K562 (cell line): ENCODE measurements around the gene CLDN15. TPM values are rescaled to one million over a fixed set of nuclear protein-coding genes. Genes with fewer than 3 reads are reported as not detected.

Experiments used
- ATF1 ChIP-seq, 2 experiments: fragments of 450-650 bp in 1 of 2; IDR thresholded peaks; 2 replicates each; pipeline ENCODE4 v1.6.1; 2016; ENCODE audit warnings: missing compliant biosample characterization in 1 of 2, missing genetic modification characterization in 1 of 2
- ETV1 ChIP-seq: fragments of 450-650 bp; conservative IDR thresholded peaks from 2 replicates; pipeline ENCODE4 v1.6.1; 2016; ENCODE audit warnings: missing genetic modification characterization, control low read depth, low read depth, missing compliant biosample characterization
- EZH2 ChIP-seq: IDR thresholded peaks from 2 replicates; pipeline ENCODE4 v1.6.1; 2012; ENCODE audit warnings: low read depth, mild to moderate bottlenecking, inconsistent platforms, low read length, borderline replicate concordance
- FOXO4 ChIP-seq: fragments of 450-650 bp; formaldehyde crosslinking; IDR thresholded peaks from 2 replicates; pipeline ENCODE4 v1.4.0; 2020; ENCODE audit warnings: mild to moderate bottlenecking, moderate library complexity
- GATAD2A ChIP-seq: fragments of 450-650 bp; IDR thresholded peaks from 2 replicates; pipeline ENCODE4 v1.6.1; 2017
- MITF ChIP-seq: IDR thresholded peaks from 2 replicates; pipeline ENCODE4 v1.6.1; 2014; ENCODE audit warnings: antibody characterized with exemption
- SMARCC2 ChIP-seq: fragments of 450-650 bp; IDR thresholded peaks from 2 replicates; pipeline ENCODE4 v1.6.1; 2017; ENCODE audit warnings: antibody characterized with exemption, moderate library complexity, mild to moderate bottlenecking, low read depth
- THAP12 ChIP-seq: fragments of 250-450 bp; sonication (Bioruptor Pico); IDR thresholded peaks from 2 replicates; pipeline ENCODE4 v1.9.0; 2021; ENCODE audit warnings: mild to moderate bottlenecking, inconsistent platforms
- TRIM25 ChIP-seq: fragments of 450-650 bp; IDR thresholded peaks from 2 replicates; pipeline ENCODE4 v1.7.0; 2016; ENCODE audit warnings: borderline replicate concordance
- XRCC5 ChIP-seq: fragments of 200-400 bp; formaldehyde crosslinking; IDR thresholded peaks from 2 replicates; pipeline ENCODE4 v1.6.1; 2017; ENCODE audit warnings: low read depth, mild to moderate bottlenecking, low read length
- ZBTB33 ChIP-seq: sonication (generic); formaldehyde crosslinking; IDR thresholded peaks from 2 replicates; pipeline ENCODE4 v1.8.1; 2023; ENCODE audit warnings: mild to moderate bottlenecking, missing genetic modification reagents
- ZNF518B ChIP-seq: fragments of 250-450 bp; sonication (Bioruptor Pico); IDR thresholded peaks from 2 replicates; pipeline ENCODE4 v1.5.0; 2021; ENCODE audit warnings: mild to moderate bottlenecking, moderate library complexity
- ZNF586 ChIP-seq: fragments of 450-650 bp; formaldehyde crosslinking; conservative IDR thresholded peaks from 2 replicates; pipeline ENCODE4 v1.4.0; 2020; ENCODE audit warnings: mild to moderate bottlenecking, moderate library complexity
- polyA plus RNA-seq, 8 experiments: library from polyadenylated mRNA; depleted of rRNA in 4 of 8; stranded (reverse) in 5 of 8; unstranded in 3 of 8; fragments of >200 nt; fragmentation: Nextera tagmentation in 2 of 8; fragmentation: Illumina TruSeq in 1 of 8; extraction: Ambion mirVana in 2 of 8; extraction: Trizol in 1 of 8; gene quantifications; 2 replicates each; pipeline versions ENCODE4 v1.2.1 to v1.2.3, GENCODE V29; 2011 to 2014; ENCODE audit warnings: inconsistent platforms in 1 of 8, missing spikeins in 1 of 8
- total RNA-seq, 7 experiments: library from RNA; depleted of rRNA in 6 of 7; stranded (reverse); fragments of >200 nt in 6 of 7; fragmentation: Illumina TruSeq in 2 of 7; extraction: Trizol in 2 of 7; gene quantifications; 2 replicates each; pipeline versions ENCODE4 v1.2.1 to v1.2.3, GENCODE V29; 2011 to 2021; ENCODE audit warnings: low replicate concordance in 1 of 7

The CLDN15 gene
- total and polyA plus RNA-seq, 9 of the 15 experiments (the other 6 are each of a cell fraction or from before 2014, with no cell fraction given) = 0.32 to 14.5 (median 7.4) TPM

- TF ChIP-seq TRIM25 (no peak), GATAD2A (no peak), ZNF586 (no peak), ZBTB33 (no peak), XRCC5 (no peak), SMARCC2 (no peak), EZH2 (no peak), MITF (no peak), FOXO4 (no peak), ATF1 (CRISPR knock-in tag; IDR thresholded peaks at IDR 0.05) (no peak), ATF1 (tag; IDR thresholded peaks at IDR 0.05) (peak; percentile 91), ZNF518B (no peak), THAP12 (no peak), ETV1 (tag) (no peak; the same call in 1 of the 2 replicates)
Observed at GRCh38 chr7:101217388-101218235, 20.0 kb downstream of the CLDN15 start, which contains the start of the genes PLOD3 and ZNHIT1 (continued).
